NT2/D1 (cell line): ENCODE results near the gene CD40.

ENCODE experiments used
- DNase-seq: peaks from one replicate; pipeline ENCODE4 v3.0.0-alpha.2; 2011; ENCODE audit warnings: low read depth, low spot score
- H3K27me3 ChIP-seq: 2 replicates; pipeline ENCODE4 v1.6.0; 2011; ENCODE audit warnings: mild to moderate bottlenecking; ENCODE audit not compliant: insufficient read length, insufficient read depth
- H3K36me3 ChIP-seq: 2 replicates; pipeline ENCODE4 v1.6.1; 2011; ENCODE audit warnings: mild to moderate bottlenecking, low read length, mixed read lengths; ENCODE audit not compliant: insufficient read depth, insufficient read length
- H3K4me1 ChIP-seq: 2 replicates; pipeline ENCODE4 v1.5.1; 2011; ENCODE audit not compliant: insufficient read depth, insufficient read length
- H3K4me3 ChIP-seq: 2 replicates; pipeline ENCODE4 v1.5.1; 2011; ENCODE audit warnings: low read depth; ENCODE audit not compliant: insufficient read length
- H3K9ac ChIP-seq: 2 replicates; pipeline ENCODE4 v1.6.0; 2011; ENCODE audit warnings: low read depth; ENCODE audit not compliant: insufficient read length
- H3K9me3 ChIP-seq: 2 replicates; pipeline ENCODE4 v1.5.1; 2011; ENCODE audit warnings: mild to moderate bottlenecking, low read length; ENCODE audit not compliant: insufficient read depth
- SUZ12 ChIP-seq: IDR thresholded peaks from 2 replicates; pipeline ENCODE4 v1.6.1; 2011; ENCODE audit not compliant: insufficient read length, insufficient read depth; ENCODE audit errors: extremely low read depth
- YY1 ChIP-seq: IDR thresholded peaks from 2 replicates; pipeline ENCODE4 v1.6.1; 2011; ENCODE audit not compliant: insufficient read length, insufficient read depth
- ZNF274 ChIP-seq: IDR thresholded peaks from 2 replicates; pipeline ENCODE4 v1.6.1; 2011; ENCODE audit warnings: mild to moderate bottlenecking, low read depth, low read length

CD40 gene

DNA sequence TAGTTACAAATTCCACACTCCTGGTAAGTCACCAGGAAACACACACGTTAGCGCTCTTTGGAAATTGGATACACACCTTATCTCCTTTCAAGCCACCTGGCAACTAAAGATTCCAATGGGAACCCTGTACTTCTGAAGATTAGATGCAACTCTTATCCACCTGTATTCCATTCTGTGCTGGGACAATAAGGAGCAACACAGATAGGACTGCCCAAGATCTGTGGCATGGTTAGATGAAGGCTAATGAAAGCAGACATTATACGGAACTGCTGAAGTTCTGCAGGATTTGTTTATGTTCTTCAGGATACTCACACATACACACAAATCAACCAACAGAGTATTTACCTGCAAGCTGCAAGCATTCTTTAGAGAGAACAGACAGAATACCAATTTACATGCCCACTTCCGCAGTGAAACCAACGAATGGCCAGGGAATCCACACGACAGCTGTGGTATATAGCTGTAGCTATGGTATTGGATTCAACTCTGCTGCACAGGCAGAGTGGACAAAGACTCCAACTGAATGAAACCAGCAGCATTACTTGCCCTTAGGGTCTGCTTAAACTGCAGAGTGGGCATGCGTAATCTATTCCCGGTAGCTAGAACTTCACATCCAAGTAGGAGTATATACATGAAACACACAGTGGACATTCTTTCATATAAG is 40.3 kb upstream of the CD40 start:
- no peak overlapping the region for H3K9ac ChIP-seq
- TF ChIP-seq ZNF274 (no peak), YY1 (no peak), SUZ12 (no peak)
- no peak overlapping the region for H3K4me3 ChIP-seq
- no peaks in the 10 kb centered on the region for H3K27me3 ChIP-seq
- no peaks in the 10 kb centered on the region for H3K4me1 ChIP-seq
- no peaks in the 10 kb centered on the region for H3K9me3 ChIP-seq
- DNase-seq: no peak
- peaks cover 60% of the 10 kb centered on the region for H3K36me3 ChIP-seq

DNA sequence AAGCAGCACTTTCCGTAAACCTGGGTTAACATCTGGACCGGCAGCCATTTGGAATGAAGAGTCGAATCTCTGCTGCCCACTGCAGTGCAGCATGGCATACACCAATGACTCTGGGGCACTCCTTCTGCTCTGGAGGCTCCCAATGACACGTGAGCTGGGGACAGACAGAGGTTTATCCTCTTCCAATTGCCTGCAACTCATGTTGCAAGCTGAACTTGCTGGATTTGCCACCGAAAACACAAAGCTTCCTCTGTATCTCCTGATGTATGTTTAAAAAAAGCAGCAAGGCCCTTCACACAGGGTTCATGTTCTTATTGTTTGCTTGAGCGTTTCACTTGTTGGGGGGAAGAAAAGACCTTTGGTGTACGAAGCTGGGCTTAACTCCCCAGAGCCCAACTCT is 39.2 kb upstream of the CD40 start:
- no peaks in the 10 kb centered on the region for H3K4me1 ChIP-seq
- TF ChIP-seq ZNF274: no peak
- TF ChIP-seq YY1: no peak
- TF ChIP-seq SUZ12: no peak
- no peak overlapping the region for H3K4me3 ChIP-seq
- H3K27me3 ChIP-seq: no peaks in the 10 kb centered on the region
- H3K9me3 ChIP-seq: no peaks in the 10 kb centered on the region
- H3K9ac ChIP-seq: no peak overlapping the region
- peaks cover 54% of the 10 kb centered on the region for H3K36me3 ChIP-seq
- DNase-seq: no peak

DNA sequence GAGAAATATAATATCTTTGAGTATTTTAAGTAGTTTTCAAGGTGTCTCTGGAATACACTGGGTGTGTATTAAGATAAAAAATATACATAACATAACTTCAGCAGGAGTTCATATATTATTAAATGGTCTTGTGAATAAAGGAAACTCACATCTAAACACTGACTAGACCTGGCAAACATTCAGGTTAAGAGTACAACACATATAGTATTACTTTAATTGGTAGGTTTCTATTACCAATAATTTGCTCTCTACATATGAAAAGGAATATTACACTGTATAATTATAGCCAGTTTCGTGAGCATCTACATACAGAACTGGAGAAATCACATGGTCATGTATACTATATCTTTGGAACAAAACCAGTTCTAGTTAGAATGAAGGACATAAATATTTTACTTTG is 37.0 kb upstream of the CD40 start:
- TF ChIP-seq YY1: no peak
- TF ChIP-seq SUZ12: no peak
- no peak for TF ChIP-seq ZNF274
- H3K4me3 ChIP-seq: no peak overlapping the region

DNA sequence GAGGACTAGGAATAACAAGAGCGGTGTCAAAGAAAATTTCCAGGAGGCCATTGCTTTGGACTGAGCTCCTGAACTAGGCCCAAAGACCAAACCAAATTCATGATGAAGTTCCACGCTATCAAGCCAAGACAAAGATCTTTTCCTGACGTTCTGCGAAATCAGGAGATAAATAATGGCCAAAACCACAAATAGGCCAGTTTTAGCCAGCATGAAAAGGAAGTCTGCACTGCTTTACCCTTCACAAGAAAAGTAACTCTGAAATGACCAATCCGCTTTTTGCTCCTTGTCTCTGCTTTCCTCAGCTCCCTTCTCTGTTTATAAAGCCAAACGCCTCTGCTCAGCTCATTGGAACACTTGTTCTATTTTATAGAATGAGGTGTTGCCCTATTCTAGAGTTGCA is 35.0 kb upstream of the CD40 start:
- peaks cover 18% of the 10 kb centered on the region for H3K36me3 ChIP-seq
- H3K4me3 ChIP-seq: no peak overlapping the region
- no peak overlapping the region for H3K9ac ChIP-seq
- no peaks in the 10 kb centered on the region for H3K9me3 ChIP-seq
- TF ChIP-seq YY1: no peak
- no peak for TF ChIP-seq ZNF274
- TF ChIP-seq SUZ12: no peak
- no peak for DNase-seq
- H3K27me3 ChIP-seq: no peaks in the 10 kb centered on the region
- no peaks in the 10 kb centered on the region for H3K4me1 ChIP-seq

More for the DNA sequence above, 37.0 kb upstream of the CD40 start:
- Histone ChIP-seq H3K4me1 (no peaks in the 10 kb centered on the region), H3K36me3 (peaks cover 36% of the 10 kb centered on the region), H3K27me3 (no peaks in the 10 kb centered on the region), H3K9ac (no peak overlapping the region), H3K9me3 (no peaks in the 10 kb centered on the region)
- no peak for DNase-seq

DNA sequence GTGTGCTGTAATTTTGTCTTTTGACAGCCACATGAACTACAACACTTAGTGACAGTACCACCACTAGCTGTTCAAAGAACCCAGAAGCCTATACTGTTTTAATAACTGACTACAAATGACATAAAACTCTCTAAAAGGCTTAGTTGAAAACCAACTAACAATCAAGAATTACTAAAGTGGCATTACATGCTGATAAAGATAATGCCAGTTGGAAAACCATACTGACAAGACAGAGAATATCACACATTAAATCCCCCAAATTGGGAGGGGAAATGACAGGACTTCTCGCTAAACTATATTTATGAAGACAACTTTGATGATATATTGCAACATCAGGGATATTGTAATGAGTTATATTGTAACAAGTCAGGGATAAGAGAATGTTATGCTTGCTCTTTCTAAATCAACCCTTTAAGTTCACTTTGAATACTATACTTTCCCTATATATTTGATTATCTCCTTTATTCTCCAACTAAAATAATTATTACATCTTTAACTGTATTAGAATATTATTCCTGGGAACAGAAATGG is 34.5 kb upstream of the CD40 start:
- Histone ChIP-seq H3K4me3 (no peak overlapping the region), H3K4me1 (no peaks in the 10 kb centered on the region), H3K36me3 (peaks cover 13% of the 10 kb centered on the region), H3K9ac (no peak overlapping the region), H3K9me3 (no peaks in the 10 kb centered on the region), H3K27me3 (no peaks in the 10 kb centered on the region)
- TF ChIP-seq YY1 (no peak), SUZ12 (no peak), ZNF274 (no peak)
- no peak for DNase-seq

- H3K9me3 ChIP-seq: no peaks in the 10 kb centered on the region
- H3K9ac ChIP-seq: no peak overlapping the region
- H3K4me3 ChIP-seq: no peak overlapping the region
- DNase-seq: no peak
- no peaks in the 10 kb centered on the region for H3K4me1 ChIP-seq
- peaks cover under 1% of the 10 kb centered on the region for H3K36me3 ChIP-seq
- H3K27me3 ChIP-seq: no peaks in the 10 kb centered on the region
- TF ChIP-seq YY1 (no peak), ZNF274 (no peak), SUZ12 (no peak)
Observed at GRCh38 chr20:46084805-46085178, 33.3 kb upstream of the CD40 start.

DNA sequence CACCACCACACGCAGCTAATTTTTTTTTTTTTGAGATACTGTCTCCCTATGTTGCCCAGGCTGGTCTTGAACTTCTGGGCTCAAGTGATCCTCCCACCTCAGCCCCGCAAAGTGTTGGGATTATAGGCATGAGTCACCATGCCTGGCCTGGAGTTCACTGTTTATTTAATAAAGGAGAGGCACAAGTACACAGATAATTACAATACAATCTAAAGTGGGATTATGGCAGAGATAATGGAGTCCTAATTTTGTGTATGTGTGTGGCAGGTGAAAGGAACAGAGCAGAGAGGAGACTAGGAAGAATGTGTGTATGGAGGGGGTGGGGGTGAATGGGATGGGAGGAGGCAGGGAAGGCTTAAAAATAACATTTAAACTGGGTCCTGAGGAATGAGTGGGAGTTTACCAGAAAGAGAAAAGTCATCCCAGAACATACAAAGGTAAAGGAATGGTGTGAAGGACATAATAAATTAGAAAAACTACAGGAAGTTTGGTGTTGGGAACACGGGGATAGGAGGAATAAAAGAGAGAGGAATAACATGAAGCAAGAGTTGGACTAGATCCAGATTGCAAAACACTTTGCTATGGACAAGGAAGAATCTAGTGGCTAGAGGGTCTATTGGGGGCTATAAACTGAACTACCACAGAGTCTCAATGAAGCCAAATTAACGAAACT is 32.8 kb upstream of the CD40 start:
- Histone ChIP-seq H3K36me3 (no peaks in the 10 kb centered on the region), H3K4me1 (no peaks in the 10 kb centered on the region), H3K9ac (no peak overlapping the region), H3K9me3 (no peaks in the 10 kb centered on the region), H3K4me3 (no peak overlapping the region), H3K27me3 (no peaks in the 10 kb centered on the region)
- TF ChIP-seq ZNF274 (no peak), SUZ12 (no peak), YY1 (no peak)
- DNase-seq: no peak
